ENCODE data around the gene KRTAP5-3.
"Not testable (repeated sequence)": the region's sequence is repeated elsewhere in the genome, so short reads cannot be mapped to it uniquely, and the experiment has no call there.

KRTAP5-3 gene

DNA sequence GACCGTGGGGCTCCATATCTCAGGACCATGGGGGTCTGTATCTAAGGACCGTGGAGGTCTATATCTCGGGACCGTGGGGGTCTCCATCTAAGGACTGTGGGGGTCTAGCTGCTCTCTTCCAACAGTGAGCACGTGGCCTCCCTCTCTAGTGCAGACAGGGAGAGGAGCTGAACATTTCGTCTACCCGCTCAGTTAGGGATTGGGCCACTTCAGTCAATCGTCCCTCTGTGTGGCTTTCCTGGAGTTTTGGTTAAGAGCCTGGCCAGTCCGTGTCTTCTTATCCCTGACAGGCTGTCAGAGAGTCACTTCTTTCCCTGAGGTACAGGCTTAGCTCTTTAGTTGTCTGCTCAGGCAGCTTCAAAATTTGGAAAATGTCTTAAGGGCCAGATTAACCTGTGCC lies 26.3 kb downstream of the KRTAP5-3 start:
- H3K4me3 ChIP-seq = no peak overlapping the region
- TF ChIP-seq, protein P1, sequence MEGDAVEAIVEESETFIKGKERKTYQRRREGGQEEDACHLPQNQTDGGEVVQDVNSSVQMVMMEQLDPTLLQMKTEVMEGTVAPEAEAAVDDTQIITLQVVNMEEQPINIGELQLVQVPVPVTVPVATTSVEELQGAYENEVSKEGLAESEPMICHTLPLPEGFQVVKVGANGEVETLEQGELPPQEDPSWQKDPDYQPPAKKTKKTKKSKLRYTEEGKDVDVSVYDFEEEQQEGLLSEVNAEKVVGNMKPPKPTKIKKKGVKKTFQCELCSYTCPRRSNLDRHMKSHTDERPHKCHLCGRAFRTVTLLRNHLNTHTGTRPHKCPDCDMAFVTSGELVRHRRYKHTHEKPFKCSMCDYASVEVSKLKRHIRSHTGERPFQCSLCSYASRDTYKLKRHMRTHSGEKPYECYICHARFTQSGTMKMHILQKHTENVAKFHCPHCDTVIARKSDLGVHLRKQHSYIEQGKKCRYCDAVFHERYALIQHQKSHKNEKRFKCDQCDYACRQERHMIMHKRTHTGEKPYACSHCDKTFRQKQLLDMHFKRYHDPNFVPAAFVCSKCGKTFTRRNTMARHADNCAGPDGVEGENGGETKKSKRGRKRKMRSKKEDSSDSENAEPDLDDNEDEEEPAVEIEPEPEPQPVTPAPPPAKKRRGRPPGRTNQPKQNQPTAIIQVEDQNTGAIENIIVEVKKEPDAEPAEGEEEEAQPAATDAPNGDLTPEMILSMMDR (IDR thresholded peaks at IDR 0.05) = no peak

DNA sequence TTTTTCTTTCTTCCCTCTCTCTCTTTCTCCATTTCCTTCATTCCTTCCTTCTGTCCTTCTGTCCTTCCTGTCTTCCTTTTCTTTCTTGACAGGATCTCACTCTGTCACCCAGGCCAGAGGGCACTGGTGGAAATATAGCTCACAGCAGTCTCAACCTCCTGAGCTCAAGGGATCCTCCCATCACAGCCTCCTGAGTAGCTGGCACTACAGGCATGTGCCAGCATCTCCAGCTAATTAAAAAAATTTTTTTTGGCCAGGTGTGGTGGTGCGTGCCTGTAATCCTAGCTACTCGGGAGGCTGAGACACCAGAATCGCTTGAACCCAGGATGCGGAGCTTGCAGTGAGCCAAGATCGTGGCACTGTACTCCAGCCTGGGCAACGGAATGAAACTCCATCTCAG lies 31.4 kb downstream of the KRTAP5-3 start:
- TF ChIP-seq, protein P1 (IDR thresholded peaks at IDR 0.05) = no peak
- no peak overlapping the region for H3K4me3 ChIP-seq
- H3K9me3 ChIP-seq = peaks cover 0 to 8% (median 7%) of the 10 kb centered on the region in 3 donors
- no peaks in the 10 kb centered on the region for H3K36me3 ChIP-seq
- peaks cover 0 to 24% (median 23%) of the 10 kb centered on the region in 4 donors for H3K4me1 ChIP-seq
- intact Hi-C loops (cut with DNase I; ENCODE audit: low total_unique reads) = loop anchor here (10.0 kb wide), 1 partner anchor 122 kb away; no protein-coding TSS in a partner anchor
- no peak overlapping the region for H3K27ac ChIP-seq
- H3K27me3 ChIP-seq = no peaks in the 10 kb centered on the region
- DNase-seq = peak in 1 of 2 donors; percentile 45

More for the DNA sequence above, 26.3 kb downstream of the KRTAP5-3 start:
- H3K4me1 ChIP-seq = no peaks in the 10 kb centered on the region
- peaks cover 0 to 8% (median 7%) of the 10 kb centered on the region in 3 donors for H3K9me3 ChIP-seq
- intact Hi-C loops (cut with DNase I; ENCODE audit: low total_unique reads) = no loop called here
- no peak overlapping the region for H3K27ac ChIP-seq
- peak in 1 of 2 donors; percentile 33 for DNase-seq
- H3K36me3 ChIP-seq = no peaks in the 10 kb centered on the region
- H3K27me3 ChIP-seq = no peaks in the 10 kb centered on the region

DNA sequence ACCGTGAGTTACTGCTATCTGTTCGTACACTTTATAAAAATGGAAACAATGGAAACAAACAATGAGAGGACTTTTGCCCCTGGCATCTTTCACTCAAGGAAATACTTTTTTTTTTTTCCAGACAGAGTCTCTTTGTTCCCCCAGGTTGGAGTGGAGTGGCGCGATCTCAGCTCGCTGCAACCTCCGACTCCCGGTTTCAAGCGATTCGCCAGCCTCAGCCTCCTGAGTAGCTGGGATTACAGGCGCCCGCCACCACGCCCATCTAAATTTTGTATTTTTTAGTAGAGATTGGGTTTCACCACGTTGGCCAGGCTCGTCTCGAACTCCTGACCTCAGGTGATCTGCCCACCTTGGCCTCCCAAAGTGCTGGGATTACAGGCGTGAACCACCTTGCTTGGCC lies 32.5 kb downstream of the KRTAP5-3 start:
- not testable (repeated sequence) for H3K4me3 ChIP-seq, H3K27ac ChIP-seq, H3K27me3 ChIP-seq, H3K9me3 ChIP-seq, DNase-seq, H3K36me3 ChIP-seq
- H3K4me1 ChIP-seq = peaks cover 0 to 31% (median 30%) of the 10 kb centered on the region in 4 donors
- intact Hi-C loops (cut with DNase I; ENCODE audit: low total_unique reads) = loop anchor here (10.0 kb wide), 1 partner anchor 121 kb away; no protein-coding TSS in a partner anchor

DNA sequence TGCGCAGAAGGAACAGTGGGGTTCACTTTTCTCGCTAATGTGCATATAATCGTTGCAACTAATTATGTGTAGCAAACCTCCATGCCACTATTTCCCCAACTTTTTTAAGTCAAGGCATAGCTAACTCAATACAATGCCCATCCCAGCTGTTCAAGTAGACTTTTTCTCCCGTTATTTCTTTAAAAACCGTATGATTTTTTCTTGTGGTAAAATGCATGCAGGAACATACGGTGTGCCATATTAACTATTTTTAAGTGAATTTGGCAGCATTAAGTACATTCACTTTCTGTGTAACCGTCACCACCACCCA lies 33.4 kb downstream of the KRTAP5-3 start:
- no peak overlapping the region for H3K27ac ChIP-seq
- TF ChIP-seq, protein P1 (IDR thresholded peaks at IDR 0.05) = no peak

DNA sequence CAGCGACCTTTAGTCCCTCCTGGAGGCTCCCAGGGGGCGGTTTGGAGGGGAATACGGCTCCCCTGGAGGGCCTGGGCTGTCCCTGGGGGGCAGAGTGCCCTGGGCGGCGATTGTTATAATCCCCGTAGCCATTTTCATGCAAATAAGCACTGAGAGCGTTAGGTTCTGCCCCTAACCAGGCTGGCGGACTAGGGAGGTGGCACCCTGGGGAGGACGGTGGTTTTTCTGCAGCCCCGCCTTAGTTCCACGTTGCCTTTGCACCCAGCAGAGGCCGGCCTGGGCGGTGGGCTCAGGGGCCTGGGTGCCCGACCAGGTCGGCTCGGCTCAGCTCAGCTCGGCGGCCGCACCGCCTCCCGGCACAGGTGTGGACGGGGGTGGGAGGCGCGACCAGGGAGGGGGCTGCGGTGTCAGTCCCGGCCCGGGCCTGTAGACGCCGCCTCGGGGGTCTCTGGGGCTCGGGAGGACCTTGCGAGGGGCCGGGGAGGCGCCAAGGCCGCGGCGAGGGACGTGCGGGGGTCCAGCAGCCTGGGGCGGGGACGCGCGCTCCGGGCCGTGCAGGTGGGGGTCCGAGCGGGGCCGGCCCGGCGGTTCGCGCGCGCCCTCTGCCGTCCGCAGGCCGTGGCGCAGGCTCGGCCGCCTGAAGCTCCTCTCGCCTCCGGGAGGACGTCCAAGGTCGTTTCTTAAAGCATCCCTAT lies 33.9 kb downstream of the KRTAP5-3 start:
- TF ChIP-seq, protein P1 (IDR thresholded peaks at IDR 0.05) = peak; percentile 80 to 97
- peak overlapping the region; percentile 78 to 82 for H3K27ac ChIP-seq
- H3K9me3 ChIP-seq = peaks cover 0 to 8% (median 7%) of the 10 kb centered on the region in 3 donors
- intact Hi-C loops (cut with DNase I; ENCODE audit: low total_unique reads) = loop anchor here (1.0 to 10.0 kb wide), 2 partner anchors 30 to 120 kb away; no protein-coding TSS in a partner anchor
- peak overlapping the region; percentile 65 to 85 for H3K4me3 ChIP-seq
- DNase-seq = peak in 1 of 2 donors; percentile 41
- H3K4me1 ChIP-seq = peaks cover 0 to 44% (median 43%) of the 10 kb centered on the region in 4 donors
- H3K27me3 ChIP-seq = no peaks in the 10 kb centered on the region
- no peaks in the 10 kb centered on the region for H3K36me3 ChIP-seq

More for the DNA sequence above, 33.4 kb downstream of the KRTAP5-3 start:
- Histone ChIP-seq H3K4me1 (peaks cover 0 to 40% (median 38%) of the 10 kb centered on the region in 4 donors), H3K27me3 (no peaks in the 10 kb centered on the region), H3K4me3 (no peak overlapping the region), H3K9me3 (peaks cover 0 to 8% (median 7%) of the 10 kb centered on the region in 3 donors), H3K36me3 (no peaks in the 10 kb centered on the region)
- no peak for DNase-seq
- intact Hi-C loops (cut with DNase I; ENCODE audit: low total_unique reads) = loop anchor here (1.0 to 10.0 kb wide), 2 partner anchors 31 to 120 kb away; no protein-coding TSS in a partner anchor

DNA sequence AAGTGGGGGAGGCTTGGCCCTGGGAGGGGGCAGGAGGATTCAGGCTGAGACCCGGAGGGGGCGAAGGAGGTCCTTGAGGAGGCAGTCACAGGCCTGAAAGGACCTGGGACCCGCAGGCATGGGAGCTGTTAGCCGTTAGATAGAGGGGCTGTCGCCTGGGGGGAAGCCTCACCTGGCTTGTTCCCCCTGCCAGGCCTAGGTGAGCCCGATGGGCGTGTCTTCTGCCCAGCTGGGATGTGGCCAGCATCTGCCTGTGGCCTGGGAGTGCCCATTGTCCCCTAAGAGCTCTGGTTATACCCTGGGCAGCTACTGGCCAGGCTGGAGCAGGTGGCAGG lies 34.4 kb downstream of the KRTAP5-3 start:
- H3K9me3 ChIP-seq = peaks cover 0 to 8% (median 7%) of the 10 kb centered on the region in 3 donors
- H3K4me3 ChIP-seq = peak overlapping the region; percentile 65 to 85
- TF ChIP-seq, protein P1 (IDR thresholded peaks at IDR 0.05) = no peak
- intact Hi-C loops (cut with DNase I; ENCODE audit: low total_unique reads) = loop anchor here (1.0 to 10.0 kb wide), 3 partner anchors 27 to 119 kb away; no protein-coding TSS in a partner anchor
- H3K36me3 ChIP-seq = no peaks in the 10 kb centered on the region
- DNase-seq = peak in 1 of 2 donors; percentile 22
- peaks cover 0 to 49% (median 45%) of the 10 kb centered on the region in 4 donors for H3K4me1 ChIP-seq
- peak overlapping the region; percentile 78 to 82 for H3K27ac ChIP-seq
- no peaks in the 10 kb centered on the region for H3K27me3 ChIP-seq
